Measurements from ENCODE around the gene FRMD4A.

GRCh38 chr10:14330388-14331061, at the start of gene FRMD4A:
- no peak for TF ChIP-seq CTCF (IDR thresholded peaks at IDR 0.05)
- no peak for TF ChIP-seq POLR2A (IDR thresholded peaks at IDR 0.05)

All from upper lobe of left lung (tissue), 4 donors.